K562 (cell line): Measurements from ENCODE around the gene TBXAS1. TPM values are rescaled to one million over a fixed set of nuclear protein-coding genes. Genes with fewer than 3 reads are reported as not detected.
A peak's percentile ranks its signal among the peaks of the same experiment; 100 is the strongest.

Source experiments
- ATAC-seq: fragments of 200-7000 bp; cut with Tn5 transposase; 3 replicates; pipeline ENCODE4 v1.9.1; 2020; ENCODE audit warnings: moderate library complexity
- BruUV-seq: library from RNA; stranded (reverse); fragments of 400-500 nt; replicated peaks from 2 replicates; lab custom pipeline; 2021; lab: Mats Ljungman, UMichigan
- CTCF ChIA-PET: fragments of 300-600 bp; formaldehyde crosslinking; extraction: SDS; loops from one replicate; lab custom pipeline; 2021; ENCODE audit warnings: low intra/inter-chr PET ratio; lab: Yijun Ruan, JAX
- POLR2A ChIA-PET: fragments of 300-600, 350-650 bp; sonication (Branson Sonifier 250); formaldehyde crosslinking; extraction: SDS; loops from one replicate; lab custom pipeline; 2021; ENCODE audit warnings: antibody characterized with exemption, inconsistent platforms; lab: Yijun Ruan, JAX
- DNase-seq, 4 experiments: peaks; one replicate each; pipeline versions ENCODE4 v3.0.0 to v3.0.0-alpha.2; 2011 to 2018; ENCODE audit warnings: low spot score in 3 of 4, mixed read lengths in 3 of 4; ENCODE audit errors: extremely low read depth in 1 of 4
- FAIRE-seq: peaks from 2 replicates; lab custom pipeline; 2011; peaks lifted over from hg19 to GRCh38; lab: Jason Lieb, UNC
- H2AFZ ChIP-seq: 2 replicates; pipeline ENCODE4 v1.6.0; 2011; ENCODE audit warnings: low read depth, low read length, control low read depth, inconsistent platforms
- H3K27ac ChIP-seq: fragments of 200-600 bp; 3 replicates; pipeline ENCODE4 v1.8.0; 2011; ENCODE audit warnings: low read depth, mild to moderate bottlenecking, control low read depth, inconsistent platforms, low read length, moderate library complexity, mixed read lengths; ENCODE audit errors: extremely low read depth
- H3K27me3 ChIP-seq, 2 experiments: fragments of 300-600 bp in 1 of 2; 2 replicates in 1 of 2; 3 replicates in 1 of 2; pipeline versions ENCODE4 v1.6.0 to v1.8.0; 2011; ENCODE audit warnings: inconsistent platforms in 2 of 2, low read length in 2 of 2, mild to moderate bottlenecking in 1 of 2, mixed read lengths in 1 of 2, moderate library complexity in 1 of 2; ENCODE audit not compliant: control insufficient read depth in 2 of 2, insufficient read depth in 2 of 2
- H3K36me3 ChIP-seq: fragments of 300-600 bp; 3 replicates; pipeline ENCODE4 v1.8.0; 2011; ENCODE audit warnings: mild to moderate bottlenecking, low read length, inconsistent platforms; ENCODE audit not compliant: control insufficient read depth, insufficient read depth
- H3K4me1 ChIP-seq, 2 experiments: fragments of 200-600 bp in 1 of 2; replicated peaks in 1 of 2; 2 replicates in 1 of 2; 3 replicates in 1 of 2; pipeline versions ENCODE4 v1.5.1 to v1.8.0; 2011; ENCODE audit warnings: inconsistent platforms in 2 of 2, low read length in 2 of 2, mild to moderate bottlenecking in 1 of 2, mixed read lengths in 1 of 2, moderate library complexity in 1 of 2; ENCODE audit not compliant: control insufficient read depth in 2 of 2, insufficient read depth in 2 of 2
- H3K4me2 ChIP-seq: 2 replicates; pipeline ENCODE4 v1.6.1; 2011; ENCODE audit warnings: low read length, control low read depth, inconsistent platforms, mixed read lengths; ENCODE audit not compliant: insufficient read depth
- H3K4me3 ChIP-seq: fragments of 200-600 bp; sonication (generic), shearing (Covaris generic); 2 replicates; pipeline ENCODE4 v1.5.1; 2016; ENCODE audit warnings: control low read depth, inconsistent platforms
- H3K79me2 ChIP-seq: fragments of 200-600 bp; 3 replicates; pipeline ENCODE4 v1.8.0; 2011; ENCODE audit warnings: low read length, inconsistent platforms; ENCODE audit not compliant: control insufficient read depth, insufficient read depth
- H3K9ac ChIP-seq, 2 experiments: 2 replicates each; pipeline versions ENCODE4 v1.6.0 to v1.6.1; 2011; ENCODE audit warnings: low read depth in 2 of 2, low read length in 2 of 2, control low read depth in 1 of 2, inconsistent platforms in 1 of 2, mild to moderate bottlenecking in 1 of 2, mixed read lengths in 1 of 2; ENCODE audit not compliant: insufficient read depth in 1 of 2
- H3K9me1 ChIP-seq: one replicate; pipeline ENCODE4 v1.6.0; 2011; ENCODE audit warnings: inconsistent platforms, mild to moderate bottlenecking, low read length, moderate library complexity; ENCODE audit not compliant: control insufficient read depth, insufficient read depth
- H3K9me3 ChIP-seq: replicated peaks from 2 replicates; pipeline ENCODE4 v1.5.1; 2011; ENCODE audit warnings: low read depth, low read length, inconsistent platforms; ENCODE audit not compliant: control insufficient read depth, insufficient read depth
- H4K20me1 ChIP-seq: replicated peaks from 2 replicates; pipeline ENCODE4 v1.6.1; 2011; ENCODE audit warnings: low read length, inconsistent platforms, mixed read lengths; ENCODE audit not compliant: control insufficient read depth, insufficient read depth
- ARID4B ChIP-seq: sonication (generic); formaldehyde crosslinking; IDR thresholded peaks from 2 replicates; pipeline ENCODE4 v1.8.0; 2022; ENCODE audit warnings: mild to moderate bottlenecking, missing genetic modification reagents
- CGGBP1 ChIP-seq: fragments of 250-450 bp; sonication (Bioruptor Pico); IDR thresholded peaks from 2 replicates; pipeline ENCODE4 v1.9.0; 2021; ENCODE audit warnings: mild to moderate bottlenecking
- FIP1L1 ChIP-seq: fragments of 200-400 bp; formaldehyde crosslinking; IDR thresholded peaks from 2 replicates; pipeline ENCODE4 v1.6.1; 2018; ENCODE audit warnings: mild to moderate bottlenecking, low read depth, low read length; ENCODE audit not compliant: poor library complexity, severe bottlenecking
- FOXM1 ChIP-seq, 2 experiments: fragments of 450-650 bp in 1 of 2; sonication (generic) in 1 of 2; formaldehyde crosslinking in 1 of 2; IDR thresholded peaks; 2 replicates each; pipeline versions ENCODE4 v1.6.1 to v1.9.0; 2017 to 2022; ENCODE audit warnings: low read depth in 2 of 2, mild to moderate bottlenecking in 2 of 2, missing genetic modification reagents in 1 of 2, moderate library complexity in 1 of 2
- HNRNPK ChIP-seq: fragments of 200-400 bp; formaldehyde crosslinking; IDR thresholded peaks from one replicate; pipeline ENCODE4 v1.6.1; 2018; ENCODE audit warnings: mild to moderate bottlenecking, low read depth, low read length; ENCODE audit not compliant: poor library complexity, severe bottlenecking
- TEAD1 ChIP-seq, 2 experiments: fragments of 450-650 bp in 1 of 2; sonication (generic) in 1 of 2; formaldehyde crosslinking; IDR thresholded peaks; 2 replicates each; pipeline versions ENCODE4 v1.4.0 to v1.8.0; 2020 to 2022; ENCODE audit warnings: mild to moderate bottlenecking in 2 of 2, missing genetic modification reagents in 1 of 2
- USF1 ChIP-seq: sonication (generic); formaldehyde crosslinking; IDR thresholded peaks from 2 replicates; pipeline ENCODE4 v1.9.0; 2022; ENCODE audit warnings: mild to moderate bottlenecking, missing genetic modification reagents
- ZNF584 ChIP-seq: fragments of 200-800 bp; sonication (Bioruptor generic); IDR thresholded peaks from 2 replicates; pipeline ENCODE4 v1.6.1; 2016; ENCODE audit warnings: low read depth, mild to moderate bottlenecking, missing genetic modification characterization, missing compliant biosample characterization
- WGBS: fragments of 100-300 bp; shearing (Covaris generic); methylation state at CpG from one replicate; pipeline ENCODE4 v1.1.6; 2016; ENCODE audit warnings: low coverage, mixed read lengths; ENCODE audit not compliant: insufficient coverage; ENCODE audit errors: missing lambda C conversion rate; 5-methylcytosine and 5-hydroxymethylcytosine counted together
- in situ Hi-C: fragments of 300-500 bp; cut with MboI; formaldehyde crosslinking; loops from 4 replicates; pipeline ENCODE4 v1.15.0; 2018; ENCODE audit warnings: inconsistent platforms, mixed read lengths
- intact Hi-C: fragments of 100-400 bp; cut with micrococcal nuclease; formaldehyde crosslinking; loops from 2 replicates; pipeline ENCODE4 v1.14.2; 2022
- polyA plus RNA-seq, 8 experiments: library from polyadenylated mRNA; depleted of rRNA in 4 of 8; stranded (reverse) in 5 of 8; unstranded in 3 of 8; fragments of >200 nt; fragmentation: Nextera tagmentation in 2 of 8; fragmentation: Illumina TruSeq in 1 of 8; extraction: Ambion mirVana in 2 of 8; extraction: Trizol in 1 of 8; gene quantifications; 2 replicates each; pipeline versions ENCODE4 v1.2.1 to v1.2.3, GENCODE V29; 2011 to 2014; ENCODE audit warnings: inconsistent platforms in 1 of 8, missing spikeins in 1 of 8
- total RNA-seq, 7 experiments: library from RNA; depleted of rRNA in 6 of 7; stranded (reverse); fragments of >200 nt in 6 of 7; fragmentation: Illumina TruSeq in 2 of 7; extraction: Trizol in 2 of 7; gene quantifications; 2 replicates each; pipeline versions ENCODE4 v1.2.1 to v1.2.3, GENCODE V29; 2011 to 2021; ENCODE audit warnings: low replicate concordance in 1 of 7

The TBXAS1 gene
- total and polyA plus RNA-seq, 9 of the 15 experiments (the other 6 are each of a cell fraction or from before 2014, with no cell fraction given), result 1.1 to 8.3 (median 1.9) TPM

- TF ChIP-seq HNRNPK (no peak), ZNF584 (CRISPR knock-in tag) (no peak), FOXM1 (IDR thresholded peaks at IDR 0.05; ENCODE audit: low read depth) (no peak), FOXM1 (CRISPR knock-in tag; IDR thresholded peaks at IDR 0.05; ENCODE audit: low read depth) (no peak), FIP1L1 (no peak)
Observed at GRCh38 chr7:139994356-139994755, 165.3 kb downstream of the TBXAS1 start (continued).

- no TSS peak for BruUV-seq
- no peak overlapping the region for H3K4me2 ChIP-seq
- no peak for FAIRE-seq
- H3K4me3 ChIP-seq, result no peak overlapping the region
- H3K9me3 ChIP-seq, result no peaks in the 10 kb centered on the region
- H2AFZ ChIP-seq, result peak overlapping the region; percentile 7; the same call in 1 of the 2 replicates
- TF ChIP-seq ARID4B (CRISPR knock-in tag), result peak; percentile 46; the same call in 1 of the 2 replicates
- TF ChIP-seq CGGBP1 (CRISPR knock-in tag), result no peak
- 0 out of 2 replicates have a peak, but pooled peaks have one; percentile 11 for TF ChIP-seq USF1 (CRISPR knock-in tag)
- 0 out of 4 replicates have a peak, but pooled peaks of 1 of the 2 experiments have one; percentile 27 for TF ChIP-seq TEAD1 (CRISPR knock-in tag; IDR thresholded peaks at IDR 0.05)
- POLR2A ChIA-PET, result interaction anchor here (0.9 kb wide), 1 partner anchor 13 kb away, joined by 3 read pairs; no protein-coding TSS in a partner anchor
- CTCF ChIA-PET, result no interaction called here
- no peak for DNase-seq
- intact Hi-C loops (no loop called here), in situ Hi-C loops (no loop called here)
- H3K4me1 ChIP-seq, result peaks cover 0 to 2% of the 10 kb centered on the region in 2 experiments; a peak in 3 of 5 replicates
- H4K20me1 ChIP-seq, result no peaks in the 10 kb centered on the region
- H3K9me1 ChIP-seq, result no peaks in the 10 kb centered on the region
- WGBS, result 25% methylated on average over 19 of the region's 19 CpGs
- H3K27ac ChIP-seq, result no peak overlapping the region
- peak overlapping the region in 1 of 2 experiments; percentile 57; a peak in 1 of 4 replicates for H3K9ac ChIP-seq
- ATAC-seq, result no peak
- peaks cover 0 to 6% of the 10 kb centered on the region in 2 experiments; a peak in 2 of 5 replicates for H3K27me3 ChIP-seq
- H3K79me2 ChIP-seq, result no peaks in the 10 kb centered on the region
- no peaks in the 10 kb centered on the region for H3K36me3 ChIP-seq
Observed at GRCh38 chr7:139995017-139995915, 166.2 kb downstream of the TBXAS1 start.
